ENCODE data around the gene ASTN2. TPM values are rescaled to one million over a fixed set of nuclear protein-coding genes. Genes with fewer than 3 reads are reported as not detected.
"Not testable (repeated sequence)": the region's sequence is repeated elsewhere in the genome, so short reads cannot be mapped to it uniquely, and the experiment has no call there.

Gene ASTN2
- total RNA-seq, 4 donors from 2014 or later = 0.94 to 5.6 (median 3.7) TPM

DNA sequence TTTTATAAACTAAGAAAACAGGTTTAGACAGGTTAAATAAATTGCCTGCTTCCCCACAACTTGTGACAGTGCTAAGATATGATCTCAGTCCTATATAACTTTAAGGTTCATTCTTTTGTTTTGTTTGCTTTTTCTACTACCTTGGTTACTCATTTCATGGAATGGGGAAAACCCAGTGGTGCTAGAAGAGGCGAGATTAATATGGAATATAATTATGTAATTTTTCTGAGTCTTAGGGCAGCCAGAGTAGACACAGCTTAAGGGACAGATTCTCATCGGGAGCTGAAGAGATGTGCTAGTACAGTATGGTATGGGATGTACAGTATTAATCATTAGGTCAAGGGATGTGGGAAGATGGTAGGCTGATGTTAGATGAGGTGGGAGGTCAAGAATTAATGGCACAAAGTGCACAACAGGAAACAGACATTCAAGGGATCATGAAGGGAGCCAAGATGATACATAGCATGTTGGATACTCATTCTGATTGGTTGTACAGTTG, 721.6 kb downstream of the ASTN2 start:
- WGBS, 2 donors = 83 to 89% methylated on average over 2 of the region's 2 CpGs
- intact Hi-C loops (cut with DNase I) = no loop called here
- H3K27me3 ChIP-seq = no peaks in the 10 kb centered on the region
- no peak for DNase-seq
- peaks cover 7 to 8% of the 10 kb centered on the region in 2 donors for H3K36me3 ChIP-seq
- H3K27ac ChIP-seq = no peak overlapping the region
- no peak for TF ChIP-seq POLR2A (IDR thresholded peaks at IDR 0.05)
- TF ChIP-seq, protein P1, sequence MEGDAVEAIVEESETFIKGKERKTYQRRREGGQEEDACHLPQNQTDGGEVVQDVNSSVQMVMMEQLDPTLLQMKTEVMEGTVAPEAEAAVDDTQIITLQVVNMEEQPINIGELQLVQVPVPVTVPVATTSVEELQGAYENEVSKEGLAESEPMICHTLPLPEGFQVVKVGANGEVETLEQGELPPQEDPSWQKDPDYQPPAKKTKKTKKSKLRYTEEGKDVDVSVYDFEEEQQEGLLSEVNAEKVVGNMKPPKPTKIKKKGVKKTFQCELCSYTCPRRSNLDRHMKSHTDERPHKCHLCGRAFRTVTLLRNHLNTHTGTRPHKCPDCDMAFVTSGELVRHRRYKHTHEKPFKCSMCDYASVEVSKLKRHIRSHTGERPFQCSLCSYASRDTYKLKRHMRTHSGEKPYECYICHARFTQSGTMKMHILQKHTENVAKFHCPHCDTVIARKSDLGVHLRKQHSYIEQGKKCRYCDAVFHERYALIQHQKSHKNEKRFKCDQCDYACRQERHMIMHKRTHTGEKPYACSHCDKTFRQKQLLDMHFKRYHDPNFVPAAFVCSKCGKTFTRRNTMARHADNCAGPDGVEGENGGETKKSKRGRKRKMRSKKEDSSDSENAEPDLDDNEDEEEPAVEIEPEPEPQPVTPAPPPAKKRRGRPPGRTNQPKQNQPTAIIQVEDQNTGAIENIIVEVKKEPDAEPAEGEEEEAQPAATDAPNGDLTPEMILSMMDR (IDR thresholded peaks at IDR 0.05) = no peak
- no peak overlapping the region for H3K4me3 ChIP-seq (replicated peaks in 1 of 3)
- H3K9me3 ChIP-seq = no peaks in the 10 kb centered on the region
- peaks cover 4 to 6% of the 10 kb centered on the region in 2 donors for H3K4me1 ChIP-seq

DNA sequence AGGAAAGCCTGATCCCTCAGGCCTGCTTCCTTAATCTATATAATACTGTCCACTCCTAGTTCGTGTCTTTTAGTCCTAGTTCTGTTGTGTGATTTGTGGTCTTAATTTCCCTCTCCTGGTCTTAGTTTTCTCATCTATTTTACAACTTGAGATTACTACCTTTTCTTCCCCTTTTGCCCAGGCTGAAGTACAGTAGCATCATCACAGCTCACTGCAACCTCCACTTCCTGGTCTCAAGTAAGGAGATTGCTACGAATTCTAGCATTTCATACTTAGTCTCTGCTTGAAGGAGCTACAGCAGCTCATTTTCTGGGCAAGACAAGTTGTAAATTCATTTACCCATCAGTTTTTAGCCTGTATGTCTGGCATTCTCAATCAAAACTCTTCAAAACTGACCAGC, 722.2 kb downstream of the ASTN2 start:
- H3K27me3 ChIP-seq = no peaks in the 10 kb centered on the region
- no peak overlapping the region for H3K4me3 ChIP-seq (replicated peaks in 1 of 3)
- peaks cover 9 to 12% of the 10 kb centered on the region in 2 donors for H3K4me1 ChIP-seq
- DNase-seq = no peak
- H3K9me3 ChIP-seq = no peaks in the 10 kb centered on the region
- no peak overlapping the region for H3K27ac ChIP-seq
- H3K36me3 ChIP-seq = peaks cover under 1 to 1% of the 10 kb centered on the region in 2 donors
- WGBS, 2 donors = 79 to 82% methylated on average over 2 of the region's 2 CpGs
- intact Hi-C loops (cut with DNase I) = no loop called here
- TF ChIP-seq, protein P1 (IDR thresholded peaks at IDR 0.05) = no peak
- TF ChIP-seq POLR2A (IDR thresholded peaks at IDR 0.05) = no peak

DNA sequence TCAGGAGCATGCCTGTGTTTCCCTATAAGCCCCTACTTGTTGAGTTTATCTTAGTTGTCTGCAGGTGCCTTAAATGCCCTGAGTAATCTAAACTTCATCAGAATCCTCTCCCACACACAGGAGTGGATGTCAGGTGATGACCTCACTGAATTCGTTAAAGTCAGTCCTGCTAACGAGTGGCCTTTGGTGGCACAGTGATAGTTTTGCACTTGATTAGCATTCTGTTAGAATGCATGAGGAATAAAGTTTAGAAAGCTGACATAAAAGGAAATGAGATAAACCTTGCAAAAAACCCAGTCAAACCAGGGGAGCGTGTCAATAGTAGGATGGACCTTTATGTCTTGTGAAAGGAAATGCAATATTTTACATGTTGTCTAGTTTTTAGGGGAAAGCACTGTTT, 723.2 kb downstream of the ASTN2 start:
- DNase-seq = no peak
- H3K4me1 ChIP-seq = peaks cover 11 to 14% of the 10 kb centered on the region in 2 donors
- TF ChIP-seq, protein P1 (IDR thresholded peaks at IDR 0.05) = no peak
- no peaks in the 10 kb centered on the region for H3K9me3 ChIP-seq
- no peaks in the 10 kb centered on the region for H3K27me3 ChIP-seq
- no peaks in the 10 kb centered on the region for H3K36me3 ChIP-seq
- no peak overlapping the region for H3K4me3 ChIP-seq (replicated peaks in 1 of 3)
- intact Hi-C loops (cut with DNase I) = no loop called here
- no peak overlapping the region for H3K27ac ChIP-seq
- 87 to 92% methylated on average over 3 of the region's 3 CpGs for WGBS, 2 donors

DNA sequence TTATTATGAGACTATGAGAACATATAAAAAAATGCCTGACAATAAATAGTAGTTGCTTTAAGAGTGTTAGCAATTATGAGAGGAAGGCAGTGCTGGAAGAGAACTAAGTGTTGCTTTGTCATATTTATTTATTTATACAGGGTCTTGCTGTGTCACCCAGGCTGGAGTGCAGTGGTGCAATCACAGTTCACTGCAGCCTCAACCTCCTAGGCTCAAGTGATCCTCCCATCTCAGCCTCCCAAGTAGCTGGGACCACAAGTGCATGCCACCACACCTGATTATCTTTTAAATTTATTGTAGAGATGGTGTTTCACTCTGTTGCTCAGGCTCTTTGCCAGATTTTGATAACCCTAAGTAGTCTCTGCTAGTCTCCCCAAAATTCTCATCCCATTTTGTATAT, 724.1 kb downstream of the ASTN2 start:
- not testable (repeated sequence) for H3K27ac ChIP-seq; H3K4me3 ChIP-seq (replicated peaks in 1 of 3)
- peaks cover 15 to 18% of the 10 kb centered on the region in 2 donors for H3K4me1 ChIP-seq

DNA sequence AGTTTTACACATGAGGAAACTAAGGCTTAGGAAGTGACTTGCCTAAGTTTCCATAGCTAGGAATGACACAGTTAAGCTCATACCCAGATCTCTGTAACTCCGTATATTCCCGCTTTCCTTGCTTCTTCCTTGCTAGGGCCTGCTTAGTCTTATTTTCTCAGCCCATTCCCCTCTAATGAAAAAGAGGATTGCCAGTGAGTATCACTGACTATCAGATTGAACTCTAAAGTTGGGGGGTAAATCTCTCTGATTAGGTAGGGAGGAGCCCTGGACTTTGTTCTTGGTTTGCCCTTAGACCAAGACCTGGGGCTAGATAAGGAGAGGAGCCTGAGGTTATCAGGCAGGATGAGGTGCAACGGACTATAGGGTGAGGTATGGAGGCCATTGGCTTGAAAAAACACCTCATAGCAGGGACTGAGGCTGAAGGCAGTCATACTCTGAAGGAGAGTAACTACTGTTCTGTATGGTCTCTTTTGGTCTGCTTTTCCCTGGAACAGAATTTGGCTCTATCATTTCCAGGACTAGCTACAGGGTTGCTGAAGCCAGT, 725.3 kb downstream of the ASTN2 start:
- Histone ChIP-seq H3K4me3 (replicated peaks in 1 of 3) (no peak overlapping the region), H3K36me3 (no peaks in the 10 kb centered on the region), H3K9me3 (no peaks in the 10 kb centered on the region), H3K27me3 (no peaks in the 10 kb centered on the region), H3K4me1 (peaks cover 15 to 18% of the 10 kb centered on the region in 2 donors), H3K27ac (no peak overlapping the region)
- TF ChIP-seq, protein P1 (IDR thresholded peaks at IDR 0.05) = no peak
- TF ChIP-seq POLR2A (IDR thresholded peaks at IDR 0.05) = no peak
- whole genome bisulfite sequencing, 2 donors = 95 to 96% methylated on average over 3 of the region's 3 CpGs
- no peak for DNase-seq
- intact Hi-C loops (cut with DNase I) = no loop called here

More for the DNA sequence above, 724.1 kb downstream of the ASTN2 start:
- intact Hi-C loops (cut with DNase I); DNase-seq; H3K27me3 ChIP-seq; H3K36me3 ChIP-seq; H3K9me3 ChIP-seq: not testable (repeated sequence)

All from thyroid gland (tissue), 4 donors.